Stomach (tissue), 9 donors: ENCODE results near the gene DIS3L2. TPM values are rescaled to one million over a fixed set of nuclear protein-coding genes. Genes with fewer than 3 reads are reported as not detected.

Experiments used
- DNase-seq, 2 donors: peaks; one replicate each; pipeline versions ENCODE4 v3.0.0 to v3.0.0-alpha.2; 2013 to 2019
- H3K27ac ChIP-seq, 5 donors: fragments of 200-600 bp in 4 of 5; sonication (generic) in 4 of 5; one replicate each; pipeline ENCODE4 v1.5.1; 2013 to 2019; ENCODE audit warnings: mild to moderate bottlenecking in 1 of 5, moderate library complexity in 1 of 5
- H3K27me3 ChIP-seq, 3 donors: fragments of 200-600 bp; sonication (generic); one replicate each; pipeline ENCODE4 v1.5.1; 2017 to 2019; ENCODE audit warnings: mixed run types in 1 of 3
- H3K36me3 ChIP-seq, 4 donors: fragments of 200-600 bp; sonication (generic); 1 replicate in 3 of 4; 2 replicates in 1 of 4; pipeline ENCODE4 v1.5.1; 2016 to 2019
- H3K4me1 ChIP-seq, 4 donors: fragments of 200-600 bp; sonication (generic); one replicate each; pipeline ENCODE4 v1.5.1; 2016 to 2019
- H3K4me3 ChIP-seq, 4 donors: fragments of 200-600 bp; sonication (generic) in 3 of 4; one replicate each; pipeline ENCODE4 v1.5.1; 2016 to 2019; ENCODE audit warnings: mild to moderate bottlenecking in 1 of 4
- H3K9me3 ChIP-seq, 4 donors: fragments of 200-600 bp; sonication (generic); one replicate each; pipeline ENCODE4 v1.5.1; 2016 to 2019
- EP300 ChIP-seq: sonication (generic); formaldehyde crosslinking; IDR thresholded peaks from one replicate; pipeline ENCODE4 v1.6.1; 2017; ENCODE audit warnings: antibody characterized with exemption
- POLR2A ChIP-seq, 4 donors: fragments of 450-650 bp; IDR thresholded peaks; one replicate each; pipeline ENCODE4 v1.6.1; 2016; ENCODE audit warnings: antibody characterized with exemption in 4 of 4, control low read depth in 2 of 4, mild to moderate bottlenecking in 1 of 4, moderate library complexity in 1 of 4
- POLR2AphosphoS5 ChIP-seq, 3 donors: sonication (generic); formaldehyde crosslinking; IDR thresholded peaks; one replicate each; pipeline ENCODE4 v1.6.1; 2016; ENCODE audit warnings: antibody characterized with exemption in 3 of 3
- WGBS, 5 donors: extraction: QIAGEN DNeasy Blood & Tissue Kit in 3 of 5; methylation state at CpG; one replicate each; pipeline versions ENCODE4 v1.1.5 to v1.1.7; 2013 to 2018; 5-methylcytosine and 5-hydroxymethylcytosine counted together
- intact Hi-C: fragments of 100-400 bp; cut with DNase I; formaldehyde crosslinking; loops from one replicate; pipeline ENCODE4 v1.15.1; 2023; ENCODE audit warnings: low total_unique reads
- polyA plus RNA-seq, 3 donors: library from polyadenylated mRNA; stranded (reverse); fragments of 200-250 nt; gene quantifications; one replicate each; pipeline ENCODE4 v1.2.3, GENCODE V29; 2013
- total RNA-seq, 5 donors: library from RNA; depleted of rRNA; stranded (reverse); fragments of >200 nt; gene quantifications; one replicate each; pipeline versions ENCODE4 v1.1.0 to v1.2.3, GENCODE V29; 2014 to 2016
- TF ChIP-seq, protein P1 (sequence below), 7 experiments: fragments of 450-650 bp in 4 of 7; fragments of 200-600 bp in 3 of 7; sonication (generic) in 3 of 7; IDR thresholded peaks; one replicate each; pipeline ENCODE4 v1.5.1; 2016 to 2019; ENCODE audit warnings: antibody characterized with exemption in 7 of 7, control low read depth in 2 of 7, mild to moderate bottlenecking in 1 of 7
- donor health status: healthy with polysubstance abuse.
- donor health status: Bipolar disorder and iron deficiency.
- donor health status: healthy.

Gene DIS3L2
- total and polyA plus RNA-seq, 8 donors: 10.4 to 124 (median 26.8) TPM

DNA sequence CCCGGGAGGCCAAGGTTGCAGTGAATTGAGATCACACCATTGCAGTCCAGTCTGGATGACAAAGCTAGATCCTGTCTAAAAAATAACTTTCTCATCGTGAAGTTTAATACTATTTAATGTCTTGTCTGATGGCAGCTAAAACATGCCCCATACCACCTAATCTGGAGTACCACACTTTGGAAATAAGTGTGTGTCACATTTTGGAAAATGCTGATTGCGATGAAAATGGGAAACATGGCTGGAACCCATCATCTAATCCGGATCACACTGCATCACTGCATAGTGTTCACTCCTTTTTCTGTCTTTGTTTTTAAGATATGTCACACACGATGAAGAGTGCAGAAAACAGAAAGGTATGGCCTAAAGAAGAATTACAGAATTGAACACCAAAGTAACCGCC, 385.9 kb downstream of the DIS3L2 start:
- H3K9me3 ChIP-seq: peaks cover 0 to 8% (median 3%) of the 10 kb centered on the region in 4 donors
- H3K27ac ChIP-seq: no peak overlapping the region
- intact Hi-C loops: no loop called here
- no peaks in the 10 kb centered on the region for H3K36me3 ChIP-seq
- no peak for DNase-seq
- peaks cover 6 to 18% (median 17%) of the 10 kb centered on the region in 4 donors for H3K4me1 ChIP-seq
- TF ChIP-seq, protein P1, sequence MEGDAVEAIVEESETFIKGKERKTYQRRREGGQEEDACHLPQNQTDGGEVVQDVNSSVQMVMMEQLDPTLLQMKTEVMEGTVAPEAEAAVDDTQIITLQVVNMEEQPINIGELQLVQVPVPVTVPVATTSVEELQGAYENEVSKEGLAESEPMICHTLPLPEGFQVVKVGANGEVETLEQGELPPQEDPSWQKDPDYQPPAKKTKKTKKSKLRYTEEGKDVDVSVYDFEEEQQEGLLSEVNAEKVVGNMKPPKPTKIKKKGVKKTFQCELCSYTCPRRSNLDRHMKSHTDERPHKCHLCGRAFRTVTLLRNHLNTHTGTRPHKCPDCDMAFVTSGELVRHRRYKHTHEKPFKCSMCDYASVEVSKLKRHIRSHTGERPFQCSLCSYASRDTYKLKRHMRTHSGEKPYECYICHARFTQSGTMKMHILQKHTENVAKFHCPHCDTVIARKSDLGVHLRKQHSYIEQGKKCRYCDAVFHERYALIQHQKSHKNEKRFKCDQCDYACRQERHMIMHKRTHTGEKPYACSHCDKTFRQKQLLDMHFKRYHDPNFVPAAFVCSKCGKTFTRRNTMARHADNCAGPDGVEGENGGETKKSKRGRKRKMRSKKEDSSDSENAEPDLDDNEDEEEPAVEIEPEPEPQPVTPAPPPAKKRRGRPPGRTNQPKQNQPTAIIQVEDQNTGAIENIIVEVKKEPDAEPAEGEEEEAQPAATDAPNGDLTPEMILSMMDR (IDR thresholded peaks at IDR 0.05): no peak
- no peak for TF ChIP-seq EP300
- no peak for TF ChIP-seq POLR2AphosphoS5 (IDR thresholded peaks at IDR 0.05)
- 90 to 96% (median 95%) methylated on average over 6 of the region's 6 CpGs for WGBS, 5 donors
- H3K27me3 ChIP-seq: peaks cover 14 to 37% (median 30%) of the 10 kb centered on the region in 3 donors
- no peak overlapping the region for H3K4me3 ChIP-seq

DNA sequence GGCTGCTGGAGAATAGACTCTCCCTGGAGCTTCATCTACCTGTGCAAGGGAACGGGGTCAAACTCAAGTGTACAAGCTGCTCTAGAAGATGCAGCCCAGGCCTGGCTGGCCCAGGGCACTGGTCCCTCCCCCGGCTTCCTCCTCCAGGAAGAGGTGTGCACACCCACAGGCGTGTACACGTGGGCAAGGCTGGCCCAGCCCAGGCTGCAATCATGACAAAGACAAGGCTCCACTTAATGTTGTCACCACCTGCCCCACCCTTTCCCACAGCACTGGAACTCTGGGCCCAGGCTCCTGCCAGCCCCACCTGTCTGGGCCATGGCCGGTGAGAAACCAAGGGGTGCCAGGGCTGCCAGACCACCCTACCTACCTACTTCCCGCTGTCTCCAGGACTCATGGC, 387.4 kb downstream of the DIS3L2 start:
- intact Hi-C loops: no loop called here
- no peak overlapping the region for H3K27ac ChIP-seq
- no peaks in the 10 kb centered on the region for H3K36me3 ChIP-seq
- TF ChIP-seq EP300 (no peak), POLR2A (IDR thresholded peaks at IDR 0.05) (no peak), POLR2AphosphoS5 (IDR thresholded peaks at IDR 0.05) (no peak)
- TF ChIP-seq, protein P1 (IDR thresholded peaks at IDR 0.05): no peak
- H3K9me3 ChIP-seq: peaks cover 0 to 8% (median 2%) of the 10 kb centered on the region in 4 donors
- DNase-seq: peak; percentile 34 to 55
- no peak overlapping the region for H3K4me3 ChIP-seq
- peaks cover 22 to 52% (median 45%) of the 10 kb centered on the region in 3 donors for H3K27me3 ChIP-seq
- 34 to 59% (median 36%) methylated on average over 5 to 6 of the region's 6 CpGs for WGBS, 5 donors
- H3K4me1 ChIP-seq: peaks cover 8 to 24% (median 18%) of the 10 kb centered on the region in 4 donors

DNA sequence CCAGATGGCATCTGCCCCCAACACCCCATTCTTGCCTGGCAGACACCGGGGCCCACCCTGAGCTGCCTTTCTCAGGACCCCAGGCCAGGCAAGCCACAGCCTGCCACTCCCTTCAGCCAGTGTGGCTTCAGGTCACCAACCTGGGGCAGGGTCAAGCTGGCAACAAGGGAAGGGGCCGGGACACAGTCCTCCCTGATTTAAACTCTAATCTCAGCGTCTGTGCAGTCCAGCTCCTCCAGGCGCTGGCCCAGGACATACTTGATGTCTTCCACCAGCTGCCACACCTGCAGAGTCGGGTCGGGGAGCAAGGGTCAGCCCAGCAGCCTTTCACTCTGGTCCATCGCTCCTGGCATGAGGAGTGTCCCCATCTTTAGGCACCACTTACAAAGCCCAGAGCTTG, 388.0 kb downstream of the DIS3L2 start:
- H3K9me3 ChIP-seq: peaks cover 0 to 8% (median 2%) of the 10 kb centered on the region in 4 donors
- peaks cover 8 to 24% (median 18%) of the 10 kb centered on the region in 4 donors for H3K4me1 ChIP-seq
- peaks cover 25 to 58% (median 52%) of the 10 kb centered on the region in 3 donors for H3K27me3 ChIP-seq
- TF ChIP-seq EP300: no peak
- TF ChIP-seq, protein P1 (IDR thresholded peaks at IDR 0.05): no peak
- no peak for TF ChIP-seq POLR2AphosphoS5 (IDR thresholded peaks at IDR 0.05)
- H3K36me3 ChIP-seq: no peaks in the 10 kb centered on the region
- no peak for DNase-seq
- intact Hi-C loops: no loop called here
- no peak overlapping the region for H3K27ac ChIP-seq
- H3K4me3 ChIP-seq: no peak overlapping the region
- WGBS, 5 donors: 63 to 77% (median 74%) methylated on average over 3 to 7 of the region's 7 CpGs

DNA sequence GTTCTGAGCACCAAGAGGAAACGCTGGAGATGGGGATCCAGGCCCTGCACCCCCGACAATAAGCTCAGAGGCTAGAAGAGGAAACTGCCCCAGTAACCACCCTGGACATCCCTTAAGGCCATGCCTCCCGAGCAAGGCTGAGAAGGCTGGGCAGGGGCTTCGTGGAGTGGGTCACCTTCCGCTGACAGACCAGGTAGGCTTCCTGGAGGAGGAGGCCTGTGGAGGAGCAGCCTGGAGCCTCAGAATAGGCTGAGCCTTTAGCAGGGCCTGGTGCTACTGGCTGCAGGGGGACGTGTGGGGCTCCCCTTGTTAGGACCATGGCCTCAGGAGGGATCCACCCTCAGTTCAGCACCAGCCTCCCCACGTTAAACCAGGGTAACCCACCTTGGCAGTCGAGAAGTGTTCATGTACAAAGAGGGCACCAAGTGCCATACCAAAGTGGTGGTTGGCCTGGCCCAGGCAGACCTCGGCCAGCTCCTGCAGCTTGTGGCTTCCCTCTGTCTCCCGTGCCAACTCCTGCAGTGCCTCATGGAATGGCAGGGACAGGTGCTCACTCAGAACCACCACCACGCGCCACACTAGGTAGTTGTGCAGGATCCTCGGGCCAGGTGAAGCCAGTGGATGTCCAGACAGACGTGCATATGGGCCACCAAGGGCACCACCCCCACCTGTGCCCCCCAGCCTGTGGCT, 388.6 kb downstream of the DIS3L2 start:
- H3K36me3 ChIP-seq: no peaks in the 10 kb centered on the region
- H3K27ac ChIP-seq: no peak overlapping the region
- WGBS, 5 donors: 57 to 74% (median 73%) methylated on average over 8 to 14 of the region's 14 CpGs
- intact Hi-C loops: no loop called here
- peaks cover 25 to 64% (median 52%) of the 10 kb centered on the region in 3 donors for H3K27me3 ChIP-seq
- DNase-seq: no peak
- TF ChIP-seq POLR2A (IDR thresholded peaks at IDR 0.05): no peak
- no peak for TF ChIP-seq EP300
- no peak for TF ChIP-seq POLR2AphosphoS5 (IDR thresholded peaks at IDR 0.05)
- TF ChIP-seq, protein P1 (IDR thresholded peaks at IDR 0.05): no peak
- H3K4me1 ChIP-seq: peaks cover 8 to 24% (median 18%) of the 10 kb centered on the region in 4 donors
- H3K9me3 ChIP-seq: peaks cover 0 to 8% (median 2%) of the 10 kb centered on the region in 4 donors
- no peak overlapping the region for H3K4me3 ChIP-seq
